Prostate gland (tissue), 2 donors: ENCODE data around the gene RNF146. TPM values are rescaled to one million over a fixed set of nuclear protein-coding genes. Genes with fewer than 3 reads are reported as not detected.

Source experiments
- DNase-seq: peaks from one replicate; pipeline ENCODE4 v3.0.0-alpha.2; 2019; ENCODE audit warnings: low spot score
- H3K27ac ChIP-seq, 2 donors: fragments of 200-600 bp; sonication (generic); 2 replicates each; pipeline ENCODE4 v1.5.1; 2017 to 2019
- H3K27me3 ChIP-seq: fragments of 200-600 bp; sonication (generic); replicated peaks from 2 replicates; pipeline ENCODE4 v1.5.1; 2019; ENCODE audit not compliant: insufficient read depth
- H3K36me3 ChIP-seq, 2 donors: fragments of 200-600 bp; sonication (generic); 1 replicate in 1 of 2; 2 replicates in 1 of 2; pipeline versions ENCODE4 v1.5.1 to v1.8.1; 2017 to 2019
- H3K4me1 ChIP-seq: fragments of 200-600 bp; sonication (generic); replicated peaks from 2 replicates; pipeline ENCODE4 v1.5.1; 2019
- H3K4me3 ChIP-seq, 2 donors: fragments of 200-600 bp; sonication (generic); 2 replicates each; pipeline ENCODE4 v1.5.1; 2017 to 2019
- H3K9me3 ChIP-seq: fragments of 200-600 bp; sonication (generic); 2 replicates; pipeline ENCODE4 v1.5.1; 2017
- POLR2A ChIP-seq: fragments of 450-650 bp; IDR thresholded peaks from one replicate; pipeline ENCODE4 v1.6.1; 2016; ENCODE audit warnings: antibody characterized with exemption, mild to moderate bottlenecking
- POLR2AphosphoS5 ChIP-seq: sonication (generic); formaldehyde crosslinking; IDR thresholded peaks from one replicate; pipeline ENCODE4 v1.6.1; 2017; ENCODE audit warnings: antibody characterized with exemption
- WGBS: methylation state at CpG from one replicate; pipeline ENCODE4 v1.1.5; 2018; 5-methylcytosine and 5-hydroxymethylcytosine counted together
- intact Hi-C: fragments of 100-400 bp; cut with DNase I; formaldehyde crosslinking; loops from one replicate; pipeline ENCODE4 v1.14.2; 2022
- total RNA-seq, 2 donors: library from RNA; depleted of rRNA; stranded (reverse); fragments of >200 nt; gene quantifications; one replicate each; pipeline ENCODE4 v1.1.0, GENCODE V29; 2016
- TF ChIP-seq, protein P1 (sequence below), 4 experiments: fragments of 200-600 bp in 2 of 4; fragments of 450-650 bp in 2 of 4; sonication (generic) in 2 of 4; IDR thresholded peaks; 1 replicate in 3 of 4; 2 replicates in 1 of 4; pipeline ENCODE4 v1.5.1; 2016 to 2019; ENCODE audit warnings: antibody characterized with exemption in 4 of 4, mild to moderate bottlenecking in 2 of 4, moderate library complexity in 2 of 4

RNF146 gene
- total RNA-seq, 2 donors from 2014 or later, result 30.5 to 55.8 TPM

DNA sequence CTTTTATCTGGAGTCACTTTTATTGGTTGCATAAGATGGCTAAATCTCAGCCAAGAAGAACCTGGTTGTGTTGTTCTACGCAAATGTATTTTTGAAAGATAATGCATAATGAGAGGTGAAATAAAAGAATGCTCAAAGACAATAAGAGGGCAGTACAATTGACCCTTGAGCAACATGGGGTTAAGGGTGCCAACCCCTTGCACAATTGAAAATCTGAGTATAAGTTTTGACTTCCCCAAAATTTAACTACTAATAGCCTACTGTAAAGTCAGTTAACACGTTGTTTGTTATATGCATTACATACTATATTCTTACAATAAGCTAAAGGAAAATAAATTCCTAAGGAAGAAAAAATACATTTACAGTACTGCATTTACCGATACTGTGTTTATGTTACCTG, 5.9 kb downstream of the RNF146 start:
- TF ChIP-seq POLR2AphosphoS5, result no peak
- TF ChIP-seq POLR2A, result no peak
- TF ChIP-seq, protein P1, sequence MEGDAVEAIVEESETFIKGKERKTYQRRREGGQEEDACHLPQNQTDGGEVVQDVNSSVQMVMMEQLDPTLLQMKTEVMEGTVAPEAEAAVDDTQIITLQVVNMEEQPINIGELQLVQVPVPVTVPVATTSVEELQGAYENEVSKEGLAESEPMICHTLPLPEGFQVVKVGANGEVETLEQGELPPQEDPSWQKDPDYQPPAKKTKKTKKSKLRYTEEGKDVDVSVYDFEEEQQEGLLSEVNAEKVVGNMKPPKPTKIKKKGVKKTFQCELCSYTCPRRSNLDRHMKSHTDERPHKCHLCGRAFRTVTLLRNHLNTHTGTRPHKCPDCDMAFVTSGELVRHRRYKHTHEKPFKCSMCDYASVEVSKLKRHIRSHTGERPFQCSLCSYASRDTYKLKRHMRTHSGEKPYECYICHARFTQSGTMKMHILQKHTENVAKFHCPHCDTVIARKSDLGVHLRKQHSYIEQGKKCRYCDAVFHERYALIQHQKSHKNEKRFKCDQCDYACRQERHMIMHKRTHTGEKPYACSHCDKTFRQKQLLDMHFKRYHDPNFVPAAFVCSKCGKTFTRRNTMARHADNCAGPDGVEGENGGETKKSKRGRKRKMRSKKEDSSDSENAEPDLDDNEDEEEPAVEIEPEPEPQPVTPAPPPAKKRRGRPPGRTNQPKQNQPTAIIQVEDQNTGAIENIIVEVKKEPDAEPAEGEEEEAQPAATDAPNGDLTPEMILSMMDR (IDR thresholded peaks at IDR 0.05), result no peak
- Histone ChIP-seq H3K4me3 (no peak overlapping the region), H3K4me1 (no peaks in the 10 kb centered on the region), H3K27ac (no peak overlapping the region), H3K9me3 (no peaks in the 10 kb centered on the region), H3K36me3 (no peaks in the 10 kb centered on the region), H3K27me3 (no peaks in the 10 kb centered on the region)
- DNase-seq, result no peak
- intact Hi-C loops, result no loop called here
- 88% methylated on average over 3 of the region's 3 CpGs for WGBS

DNA sequence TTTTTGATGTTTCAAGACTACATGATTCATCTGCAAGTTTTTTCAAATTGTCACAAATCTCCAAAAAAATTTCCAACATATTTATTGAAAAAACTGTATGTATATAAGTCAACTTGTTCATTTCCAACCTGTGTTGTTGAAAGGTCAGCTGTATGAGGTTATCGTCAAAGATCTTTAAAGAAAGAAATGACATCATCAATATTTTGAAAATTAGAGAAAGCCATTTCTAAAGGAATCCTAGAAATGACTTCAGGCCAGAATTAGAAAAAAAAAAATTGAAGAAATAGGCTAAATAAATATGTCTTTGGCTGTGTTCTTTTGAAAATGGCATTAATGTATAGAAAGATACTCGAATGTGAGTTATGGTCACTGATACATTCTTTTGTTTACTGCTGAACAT, 6.8 kb downstream of the RNF146 start:
- no peak overlapping the region for H3K27ac ChIP-seq
- intact Hi-C loops, result no loop called here
- WGBS, result 95% methylated on average over 2 of the region's 2 CpGs
- TF ChIP-seq POLR2A (no peak), POLR2AphosphoS5 (no peak)
- TF ChIP-seq, protein P1 (IDR thresholded peaks at IDR 0.05), result no peak
- no peaks in the 10 kb centered on the region for H3K9me3 ChIP-seq
- no peak overlapping the region for H3K4me3 ChIP-seq
- no peaks in the 10 kb centered on the region for H3K36me3 ChIP-seq
- DNase-seq, result no peak
- H3K4me1 ChIP-seq, result no peaks in the 10 kb centered on the region
- no peaks in the 10 kb centered on the region for H3K27me3 ChIP-seq

DNA sequence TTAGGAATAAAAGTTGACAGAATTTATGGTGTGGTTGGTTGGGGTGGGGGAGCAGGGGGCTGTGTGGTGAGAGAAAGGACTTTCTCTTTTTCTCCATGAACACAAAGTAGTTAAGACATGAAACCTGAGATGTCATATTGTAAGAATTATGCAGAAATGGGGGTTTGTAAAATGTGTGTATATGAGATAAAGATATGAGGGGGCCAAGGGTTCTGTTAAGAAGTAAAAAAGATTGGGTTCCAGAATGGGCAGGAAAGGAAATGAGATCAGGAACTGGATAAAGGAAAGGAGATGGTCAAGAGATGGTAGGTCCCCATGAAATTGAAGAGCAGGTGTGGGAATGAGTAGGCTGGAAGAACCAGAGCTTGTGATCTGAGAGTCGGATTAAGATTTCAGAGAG, 9.7 kb downstream of the RNF146 start:
- DNase-seq, result no peak
- intact Hi-C loops, result no loop called here
- no peaks in the 10 kb centered on the region for H3K36me3 ChIP-seq
- TF ChIP-seq POLR2A, result no peak
- TF ChIP-seq POLR2AphosphoS5, result no peak
- TF ChIP-seq, protein P1 (IDR thresholded peaks at IDR 0.05), result no peak
- no peaks in the 10 kb centered on the region for H3K4me1 ChIP-seq
- 93% methylated on average over 1 of the region's 1 CpG for WGBS
- no peak overlapping the region for H3K27ac ChIP-seq
- no peaks in the 10 kb centered on the region for H3K9me3 ChIP-seq
- H3K27me3 ChIP-seq, result no peaks in the 10 kb centered on the region
- H3K4me3 ChIP-seq, result no peak overlapping the region

DNA sequence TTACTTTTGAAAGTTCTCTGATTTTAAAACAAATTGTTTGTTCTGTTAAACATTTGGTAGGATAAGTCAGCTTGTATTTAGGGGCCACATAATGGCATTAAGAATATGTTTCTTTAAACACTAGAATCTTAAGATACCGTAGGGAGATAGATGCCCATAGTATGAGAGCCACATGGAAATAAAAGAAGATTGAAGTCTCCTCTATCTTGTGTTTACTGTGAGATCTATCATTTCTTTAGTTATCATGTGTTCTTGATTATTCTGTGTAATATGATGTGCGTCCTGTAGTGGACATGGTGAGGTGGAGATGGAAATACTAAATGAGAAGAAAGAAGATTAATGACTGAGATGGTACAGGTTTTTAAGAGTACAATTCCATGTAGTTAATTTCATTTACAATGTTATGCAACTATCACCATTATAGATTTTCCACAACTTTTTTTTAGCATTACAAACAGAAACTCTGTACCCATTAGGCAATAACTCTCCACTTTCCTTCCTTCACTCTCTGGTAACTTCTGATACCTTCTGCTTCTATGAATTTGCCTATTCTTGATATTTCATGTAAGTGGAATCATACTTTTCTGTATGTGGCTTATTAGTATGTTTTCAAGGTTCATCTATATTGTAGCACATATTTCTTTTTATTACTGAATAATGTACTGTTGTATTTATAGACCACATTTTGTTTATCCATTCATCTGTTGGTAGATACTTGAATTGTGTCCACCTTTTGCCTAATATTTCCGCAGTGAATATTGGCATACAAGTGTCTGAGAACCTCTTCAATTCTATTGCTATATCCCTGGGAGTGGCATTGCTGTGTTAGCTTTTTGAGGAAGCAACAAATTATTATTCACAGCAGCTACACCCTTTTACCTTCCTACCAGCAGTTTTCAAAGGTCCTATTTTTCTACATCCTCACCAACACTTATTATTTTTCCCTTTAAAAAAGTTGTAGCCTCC, 11.5 kb downstream of the RNF146 start:
- no peaks in the 10 kb centered on the region for H3K9me3 ChIP-seq
- intact Hi-C loops, result no loop called here
- no peak for DNase-seq
- WGBS, result 94% methylated on average over 3 of the region's 3 CpGs
- H3K4me3 ChIP-seq, result no peak overlapping the region
- H3K27me3 ChIP-seq, result no peaks in the 10 kb centered on the region
- TF ChIP-seq POLR2A, result no peak
- TF ChIP-seq, protein P1 (IDR thresholded peaks at IDR 0.05), result no peak
- TF ChIP-seq POLR2AphosphoS5, result no peak
- no peaks in the 10 kb centered on the region for H3K36me3 ChIP-seq
- no peak overlapping the region for H3K27ac ChIP-seq
- no peaks in the 10 kb centered on the region for H3K4me1 ChIP-seq

DNA sequence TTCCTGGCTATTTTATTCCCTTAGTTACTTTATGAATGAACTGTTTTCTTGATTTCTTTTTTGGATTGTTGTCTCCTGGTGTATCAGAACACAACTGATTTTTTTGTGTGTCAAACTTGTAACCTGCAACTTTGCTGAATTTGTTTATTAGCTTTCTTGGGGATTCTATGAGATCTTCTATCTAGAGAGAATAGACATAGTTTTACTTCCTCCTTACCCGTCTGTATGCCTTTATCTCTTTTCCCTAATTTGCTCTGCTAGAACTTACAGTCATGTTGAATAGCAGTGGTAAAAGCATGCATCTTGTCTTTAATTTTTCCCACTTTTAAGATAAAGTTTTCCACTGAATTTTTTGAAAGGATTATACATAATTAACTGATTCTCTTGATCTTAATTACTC, 13.2 kb downstream of the RNF146 start:
- intact Hi-C loops, result no loop called here
- Histone ChIP-seq H3K27me3 (no peaks in the 10 kb centered on the region), H3K27ac (no peak overlapping the region), H3K9me3 (no peaks in the 10 kb centered on the region), H3K4me1 (no peaks in the 10 kb centered on the region), H3K4me3 (no peak overlapping the region), H3K36me3 (no peaks in the 10 kb centered on the region)
- WGBS, result 59% methylated on average over 1 of the region's 1 CpG
- TF ChIP-seq POLR2A (no peak), POLR2AphosphoS5 (no peak)
- TF ChIP-seq, protein P1 (IDR thresholded peaks at IDR 0.05), result no peak
- DNase-seq, result no peak
